Measurements from ENCODE around the gene VSIR. TPM values are rescaled to one million over a fixed set of nuclear protein-coding genes. Genes with fewer than 3 reads are reported as not detected.
A peak's percentile ranks its signal among the peaks of the same experiment; 100 is the strongest.

VSIR gene
- total and polyA plus RNA-seq, 10 of the 15 experiments (the other 5 are each of a cell fraction or from before 2014, with no cell fraction given) = 0.19 to 12.5 (median 6.7) TPM

DNA sequence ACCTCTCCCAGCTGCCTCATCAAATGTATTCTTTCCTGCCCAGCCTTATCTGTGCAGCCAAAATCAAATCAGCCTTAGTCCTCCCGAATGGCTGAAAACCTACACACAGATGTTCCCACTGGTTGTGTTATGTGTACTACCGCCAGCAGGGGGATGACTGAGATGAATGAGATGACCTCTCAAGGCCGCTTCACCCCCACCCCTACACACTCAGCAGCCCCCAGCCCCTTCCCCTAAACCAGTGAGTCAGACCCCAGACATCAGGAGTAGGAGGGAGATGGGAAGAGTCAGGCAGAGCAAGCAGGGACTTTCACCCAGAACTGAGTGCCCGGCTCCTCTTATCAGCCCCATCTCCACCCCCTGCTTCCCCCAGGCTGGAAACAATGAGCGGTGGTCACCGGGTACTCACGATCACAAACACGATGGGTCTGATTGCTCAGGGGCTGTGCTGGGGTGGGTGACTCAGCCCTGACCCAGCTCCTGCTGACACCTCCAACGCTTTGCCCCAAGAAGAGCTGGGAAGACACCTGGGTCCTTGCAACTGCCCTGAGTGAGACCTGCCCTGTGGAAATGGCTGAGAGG, 47.2 kb downstream of the VSIR start:
- no TSS peak for BruUV-seq (replicated peaks)
- in situ Hi-C loops (cut with MboI) (no loop called here), intact Hi-C loops (cut with micrococcal nuclease; ENCODE audit: unreplicated experiment) (loop anchor here (1.0 kb wide), 1 partner anchor 86 kb away; no protein-coding TSS in a partner anchor)
- Histone ChIP-seq H3K79me2 (ENCODE audit: control insufficient read depth, insufficient read depth, low read length) (no peaks in the 10 kb centered on the region), H3K36me3 (ENCODE audit: control insufficient read depth in 2 of 2, insufficient read depth in 2 of 2, low read length in 1 of 2) (no peaks in the 10 kb centered on the region), H3K27ac (ENCODE audit: control insufficient read depth, insufficient read depth) (peak overlapping the region; percentile 81), H3K4me3 (no peak overlapping the region), H2AFZ (ENCODE audit: control insufficient read depth, low read depth, low read length) (peak overlapping the region; percentile 22), H3K27me3 (replicated peaks in 1 of 2; ENCODE audit: control insufficient read depth in 2 of 2, insufficient read depth in 2 of 2, low read length in 1 of 2) (no peaks in the 10 kb centered on the region), H3K9me3 (replicated peaks; ENCODE audit: control insufficient read depth, insufficient read depth, low read length) (no peaks in the 10 kb centered on the region), H4K20me1 (ENCODE audit: control insufficient read depth, insufficient read depth) (no peaks in the 10 kb centered on the region), H3K9ac (ENCODE audit: control insufficient read depth, insufficient read depth, low read length) (peak overlapping the region; percentile 73; the same call in 1 of the 2 replicates), H3K4me1 (ENCODE audit: control insufficient read depth, insufficient read depth, low read length) (peaks cover 48% of the 10 kb centered on the region), H3K4me2 (ENCODE audit: control insufficient read depth, insufficient read depth) (peak overlapping the region; percentile 90; the same call in 1 of the 2 replicates)
- ChIA-PET SMC1A (ENCODE audit: uncharacterized antibody, unreplicated experiment) (interaction anchor here (0.6 to 5.4 kb wide), 9 partner anchors 10 to 50 kb away, joined by 3 to 33 read pairs (median 3); partner anchors contain the start of gene VSIR), POLR2A (interaction anchor here (1.0 to 1.5 kb wide), 2 partner anchors 125 to 354 kb away, joined by 3 to 4 read pairs; partner anchors contain the start of gene PSAP), RAD21 (ENCODE audit: unreplicated experiment) (interaction anchor here (1.0 to 4.4 kb wide), 4 partner anchors 17 to 47 kb away, joined by 4 to 19 read pairs (median 12); partner anchors contain the start of gene VSIR), CTCF (interaction anchor here (0.7 to 5.1 kb wide), 9 partner anchors 9 to 801 kb away, joined by 3 to 40 read pairs (median 5); partner anchors contain the start of gene VSIR)
- ATAC-seq (peak; percentile 23; the same call in 2 of the 3 replicates), DNase-seq (ENCODE audit: low read depth, low spot score) (no peak), FAIRE-seq (no peak)
- TF ChIP-seq TAF1 (IDR thresholded peaks at IDR 0.05; ENCODE audit: borderline replicate concordance, low read depth, low read length) = no peak
- TF ChIP-seq EGR1 (IDR thresholded peaks at IDR 0.05; ENCODE audit: borderline replicate concordance in 1 of 2, low read depth in 2 of 2, low read length in 2 of 2) = peak in 1 of 2 experiments; percentile 9; a peak in 1 of 3 replicates
- TF ChIP-seq, protein P1, sequence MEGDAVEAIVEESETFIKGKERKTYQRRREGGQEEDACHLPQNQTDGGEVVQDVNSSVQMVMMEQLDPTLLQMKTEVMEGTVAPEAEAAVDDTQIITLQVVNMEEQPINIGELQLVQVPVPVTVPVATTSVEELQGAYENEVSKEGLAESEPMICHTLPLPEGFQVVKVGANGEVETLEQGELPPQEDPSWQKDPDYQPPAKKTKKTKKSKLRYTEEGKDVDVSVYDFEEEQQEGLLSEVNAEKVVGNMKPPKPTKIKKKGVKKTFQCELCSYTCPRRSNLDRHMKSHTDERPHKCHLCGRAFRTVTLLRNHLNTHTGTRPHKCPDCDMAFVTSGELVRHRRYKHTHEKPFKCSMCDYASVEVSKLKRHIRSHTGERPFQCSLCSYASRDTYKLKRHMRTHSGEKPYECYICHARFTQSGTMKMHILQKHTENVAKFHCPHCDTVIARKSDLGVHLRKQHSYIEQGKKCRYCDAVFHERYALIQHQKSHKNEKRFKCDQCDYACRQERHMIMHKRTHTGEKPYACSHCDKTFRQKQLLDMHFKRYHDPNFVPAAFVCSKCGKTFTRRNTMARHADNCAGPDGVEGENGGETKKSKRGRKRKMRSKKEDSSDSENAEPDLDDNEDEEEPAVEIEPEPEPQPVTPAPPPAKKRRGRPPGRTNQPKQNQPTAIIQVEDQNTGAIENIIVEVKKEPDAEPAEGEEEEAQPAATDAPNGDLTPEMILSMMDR (IDR thresholded peaks at IDR 0.05 in 2 of 3, conservative IDR thresholded peaks at IDR 0.05 in 1 of 3; ENCODE audit: control insufficient read depth in 2 of 3, extremely low read depth in 1 of 3, insufficient read depth in 1 of 3, low read depth in 3 of 3, low read length in 3 of 3) = peak; percentile 26 to 61 (median 52); a peak in 5 of 6 replicates
- TF ChIP-seq RAD21 (IDR thresholded peaks at IDR 0.05; ENCODE audit: insufficient read depth, low read depth, low read length) = peak; percentile 36; the same call in 1 of the 2 replicates
- TF ChIP-seq, protein P2, sequence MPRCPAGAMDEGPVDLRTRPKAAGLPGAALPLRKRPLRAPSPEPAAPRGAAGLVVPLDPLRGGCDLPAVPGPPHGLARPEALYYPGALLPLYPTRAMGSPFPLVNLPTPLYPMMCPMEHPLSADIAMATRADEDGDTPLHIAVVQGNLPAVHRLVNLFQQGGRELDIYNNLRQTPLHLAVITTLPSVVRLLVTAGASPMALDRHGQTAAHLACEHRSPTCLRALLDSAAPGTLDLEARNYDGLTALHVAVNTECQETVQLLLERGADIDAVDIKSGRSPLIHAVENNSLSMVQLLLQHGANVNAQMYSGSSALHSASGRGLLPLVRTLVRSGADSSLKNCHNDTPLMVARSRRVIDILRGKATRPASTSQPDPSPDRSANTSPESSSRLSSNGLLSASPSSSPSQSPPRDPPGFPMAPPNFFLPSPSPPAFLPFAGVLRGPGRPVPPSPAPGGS (IDR thresholded peaks at IDR 0.05; ENCODE audit: borderline replicate concordance, insufficient read depth, low read depth, low read length, poor library complexity, severe bottlenecking) = peak; percentile 64
- TF ChIP-seq IKZF2 (IDR thresholded peaks at IDR 0.05) = no peak
- TF ChIP-seq ZSCAN29 (IDR thresholded peaks at IDR 0.05) = no peak
- WGBS (ENCODE audit: insufficient coverage, insufficient replicate concordance, low lambda C conversion rate, missing lambda C conversion rate) = 40% methylated on average over 8 of the region's 9 CpGs
